WI38 (cell line): ENCODE results near the gene DCTPP1.
"Not testable (repeated sequence)": the region's sequence is repeated elsewhere in the genome, so short reads cannot be mapped to it uniquely, and the experiment has no call there.

ENCODE experiments used
- H3K4me3 ChIP-seq: 2 replicates; pipeline ENCODE4 v1.5.1; 2011; ENCODE audit warnings: low read depth, mild to moderate bottlenecking, control low read depth, low read length
- TF ChIP-seq, protein P1 (sequence below): IDR thresholded peaks from 2 replicates; pipeline ENCODE4 v1.5.1; 2012; ENCODE audit warnings: low read depth, mild to moderate bottlenecking, control low read depth, low read length

DCTPP1 gene

DNA sequence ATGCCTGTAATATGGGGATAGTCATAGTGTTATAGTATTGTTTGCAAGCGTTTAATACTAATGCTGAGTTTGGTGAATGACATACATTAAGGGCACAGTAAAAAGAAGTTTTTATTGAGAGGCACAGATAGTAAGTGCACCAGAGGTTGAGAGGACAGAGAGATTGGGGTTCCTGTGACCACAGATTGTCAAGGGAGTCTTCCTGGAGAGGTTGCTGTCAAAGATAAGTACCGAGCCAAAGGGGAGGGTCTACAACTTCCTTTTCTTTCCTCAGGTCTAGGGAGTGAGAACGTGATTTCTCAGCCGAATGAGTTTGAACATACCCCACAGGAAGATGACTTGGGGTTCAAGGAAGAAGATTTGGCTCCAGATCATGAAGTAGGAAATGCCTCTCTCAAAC is 32.8 kb downstream of the DCTPP1 start:
- TF ChIP-seq, protein P1, sequence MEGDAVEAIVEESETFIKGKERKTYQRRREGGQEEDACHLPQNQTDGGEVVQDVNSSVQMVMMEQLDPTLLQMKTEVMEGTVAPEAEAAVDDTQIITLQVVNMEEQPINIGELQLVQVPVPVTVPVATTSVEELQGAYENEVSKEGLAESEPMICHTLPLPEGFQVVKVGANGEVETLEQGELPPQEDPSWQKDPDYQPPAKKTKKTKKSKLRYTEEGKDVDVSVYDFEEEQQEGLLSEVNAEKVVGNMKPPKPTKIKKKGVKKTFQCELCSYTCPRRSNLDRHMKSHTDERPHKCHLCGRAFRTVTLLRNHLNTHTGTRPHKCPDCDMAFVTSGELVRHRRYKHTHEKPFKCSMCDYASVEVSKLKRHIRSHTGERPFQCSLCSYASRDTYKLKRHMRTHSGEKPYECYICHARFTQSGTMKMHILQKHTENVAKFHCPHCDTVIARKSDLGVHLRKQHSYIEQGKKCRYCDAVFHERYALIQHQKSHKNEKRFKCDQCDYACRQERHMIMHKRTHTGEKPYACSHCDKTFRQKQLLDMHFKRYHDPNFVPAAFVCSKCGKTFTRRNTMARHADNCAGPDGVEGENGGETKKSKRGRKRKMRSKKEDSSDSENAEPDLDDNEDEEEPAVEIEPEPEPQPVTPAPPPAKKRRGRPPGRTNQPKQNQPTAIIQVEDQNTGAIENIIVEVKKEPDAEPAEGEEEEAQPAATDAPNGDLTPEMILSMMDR: no peak
- no peak overlapping the region for H3K4me3 ChIP-seq

DNA sequence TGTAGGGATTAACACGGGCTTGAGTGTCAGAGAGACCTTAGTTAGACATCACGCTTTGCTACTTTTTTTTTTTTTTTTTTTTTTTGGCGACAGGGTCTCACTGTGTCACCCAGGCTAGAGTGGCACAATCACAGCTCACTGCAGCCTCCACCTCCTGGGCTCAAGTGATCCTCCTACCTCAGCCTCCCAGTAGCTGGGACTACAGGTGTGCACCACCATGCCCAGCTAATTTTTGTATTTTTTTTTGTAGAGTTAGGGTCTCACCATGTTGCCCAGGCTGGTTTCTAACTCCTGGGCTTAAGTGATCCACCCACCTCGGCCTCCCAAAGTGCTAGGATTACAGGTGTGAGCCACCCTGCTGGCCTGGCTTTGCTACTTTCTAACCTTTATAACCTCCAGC is 33.2 kb downstream of the DCTPP1 start:
- H3K4me3 ChIP-seq: not testable (repeated sequence)

DNA sequence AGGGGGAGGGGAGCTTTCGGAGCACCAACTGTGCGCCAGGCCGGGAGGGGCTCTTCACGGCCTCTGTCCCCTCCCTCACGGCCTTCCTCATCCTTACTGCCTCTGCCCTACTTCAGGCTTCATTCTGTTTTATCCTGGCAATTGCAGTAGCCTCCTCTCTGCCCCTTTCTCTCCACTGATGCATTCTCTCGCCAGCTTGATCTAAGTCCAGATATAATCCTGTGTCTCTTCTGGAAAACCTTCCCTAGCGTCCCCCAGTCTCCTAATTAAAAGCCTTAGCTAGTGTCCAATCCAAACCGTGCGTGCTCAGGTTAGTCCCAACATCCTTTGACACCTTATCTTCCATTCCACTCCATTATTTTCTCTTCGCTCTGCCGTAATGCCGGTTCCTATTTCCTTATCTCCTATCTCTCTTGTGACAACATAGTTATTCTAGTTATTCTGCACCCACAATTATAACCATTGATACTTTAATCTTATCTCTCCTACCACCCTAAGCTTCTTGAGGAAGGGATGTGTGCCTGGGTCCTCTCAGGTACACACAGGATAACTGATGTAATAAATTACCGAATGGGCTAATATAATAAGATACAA is 33.7 kb downstream of the DCTPP1 start:
- TF ChIP-seq, protein P1: no peak
- H3K4me3 ChIP-seq: peak overlapping the region; percentile 83

DNA sequence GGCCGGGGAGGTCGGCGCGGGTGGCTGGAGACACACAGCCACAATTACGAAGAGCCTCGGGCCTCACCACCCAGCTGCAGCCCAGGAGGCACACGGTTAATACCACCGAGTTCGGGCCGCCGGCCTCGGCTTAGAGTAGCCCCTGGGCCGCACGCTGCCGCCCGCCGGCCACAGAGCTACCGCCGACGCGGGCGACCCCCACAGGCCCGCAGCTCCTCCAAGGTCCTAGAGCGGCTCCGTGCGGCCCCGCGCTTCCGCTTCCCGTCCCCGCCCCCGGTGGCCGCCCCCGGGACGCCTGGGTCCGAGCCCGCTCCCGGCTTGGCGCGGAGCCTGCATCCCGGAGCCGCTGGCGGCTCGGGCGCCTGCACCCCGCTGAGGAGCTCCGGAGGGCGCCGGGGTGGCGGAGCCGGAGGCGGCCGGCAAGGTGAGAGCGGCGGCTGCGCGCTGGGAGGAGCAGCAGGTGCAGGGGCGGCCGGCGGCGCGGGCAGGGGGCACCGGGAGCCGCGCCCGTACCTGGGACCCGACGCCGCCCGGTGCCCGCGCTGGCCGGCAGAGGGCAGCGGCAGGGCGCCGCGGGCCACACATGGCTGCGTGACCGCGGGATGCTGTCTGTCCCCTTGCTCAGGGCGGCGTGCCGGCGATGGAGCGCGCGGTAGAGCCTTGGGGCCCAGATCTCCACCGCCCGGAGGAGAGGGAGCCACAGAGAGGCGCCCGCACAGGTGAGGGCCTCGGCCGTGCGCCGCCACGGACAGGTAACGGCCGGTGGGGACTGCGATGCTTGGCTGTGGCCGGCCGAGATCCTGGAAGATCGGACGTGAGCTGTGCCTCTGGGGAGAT is 34.5 kb downstream of the DCTPP1 start, which contains the start of gene ZNF48:
Gene ZNF48, plus strand, starts transcription at position 266 of the 837 bp plus-strand sequence. Its CDS starts 375 bp downstream, at position 641.
- TF ChIP-seq, protein P1: no peak
- H3K4me3 ChIP-seq: peak within 1 kb of the TSS; percentile 83

DNA sequence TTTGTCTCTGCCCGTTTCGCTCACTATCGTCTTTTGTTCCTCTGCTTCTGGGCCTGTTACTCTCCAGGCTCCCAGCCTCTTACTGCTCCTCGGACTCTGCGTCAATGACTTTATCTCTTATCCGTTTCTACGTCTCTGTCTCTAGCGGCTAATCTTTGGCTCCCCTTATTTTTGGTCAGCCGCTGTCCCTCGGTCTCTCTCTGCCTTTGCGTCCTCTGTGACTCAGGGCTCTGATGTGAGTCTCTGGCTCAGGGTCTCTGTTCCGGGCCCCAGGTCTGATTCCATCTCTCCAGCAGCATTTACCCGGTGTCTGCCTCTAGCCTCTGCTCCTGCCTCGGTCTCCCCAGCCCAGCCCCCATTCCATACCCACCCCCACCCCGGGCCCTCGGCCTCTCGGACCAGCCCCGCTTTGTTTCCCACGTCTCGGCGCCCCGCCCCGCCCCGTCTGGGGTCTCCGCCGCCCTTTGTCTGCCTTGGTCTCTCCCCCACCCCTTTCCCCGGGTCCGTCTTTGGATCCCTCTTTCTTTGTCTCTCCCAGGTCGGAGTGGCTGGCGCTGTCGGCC is 35.2 kb downstream of the DCTPP1 start:
- TF ChIP-seq, protein P1: no peak
- peak overlapping the region; percentile 83 for H3K4me3 ChIP-seq

DNA sequence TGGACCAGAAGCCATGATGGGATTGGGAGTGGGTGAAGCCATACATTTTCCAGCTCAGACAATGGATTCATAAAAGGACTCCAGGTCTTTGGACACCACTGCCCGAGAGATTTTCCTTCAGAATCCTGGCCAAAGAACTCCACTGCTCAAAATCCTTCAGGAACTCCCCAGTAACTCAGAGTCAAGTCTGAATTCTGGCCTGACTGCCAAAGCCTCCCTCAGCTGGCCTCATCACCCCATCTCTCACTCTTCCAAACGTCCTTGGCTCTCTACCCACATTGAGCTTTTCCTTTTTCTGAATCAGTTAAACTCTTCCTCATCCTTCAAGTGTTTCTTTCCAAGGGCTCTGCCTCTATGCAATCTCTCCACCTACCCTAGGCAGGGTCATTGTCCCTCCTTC is 46.3 kb downstream of the DCTPP1 start:
- no peak overlapping the region for H3K4me3 ChIP-seq

DNA sequence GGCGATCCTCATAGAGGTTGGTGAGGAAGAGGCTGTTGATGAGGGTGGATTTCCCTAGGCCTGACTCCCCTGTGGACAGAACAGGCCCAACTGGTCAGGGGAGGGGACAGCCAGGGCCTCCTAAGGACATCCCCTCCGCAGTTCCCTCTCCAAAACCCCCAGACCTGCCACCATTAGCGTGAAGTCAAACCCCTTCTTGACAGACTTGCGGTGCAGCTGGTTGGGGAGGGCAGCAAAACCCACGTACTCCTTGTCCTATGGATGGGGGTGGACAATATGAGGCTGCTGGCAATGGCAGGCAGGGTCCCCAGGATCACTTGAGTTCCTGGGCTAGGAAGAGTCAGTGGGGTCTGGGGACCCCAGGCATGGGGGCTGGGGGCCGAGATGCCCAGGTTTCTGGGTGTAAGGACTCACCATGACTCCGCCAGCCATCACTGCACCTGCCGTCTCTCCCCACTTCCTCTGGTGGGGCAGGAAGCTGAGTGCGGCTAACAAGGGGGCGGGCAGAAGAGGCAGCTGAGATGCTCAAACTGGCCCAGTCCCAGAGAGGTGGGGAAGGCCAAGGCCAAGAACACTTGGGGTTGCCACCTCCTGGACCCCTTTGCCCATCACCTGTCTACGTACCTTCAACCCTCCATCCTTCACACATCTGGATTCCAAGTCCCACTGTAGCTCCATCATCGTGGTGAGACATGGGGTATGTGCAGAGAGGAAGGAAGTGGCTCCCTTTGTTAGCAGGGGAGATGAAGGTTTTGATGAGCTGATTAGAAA is 47.5 kb downstream of the DCTPP1 start, which contains the start of gene SEPTIN1:
Gene SEPTIN1, minus strand, starts transcription at position 451 of the 771 bp plus-strand sequence. Its CDS starts 19 bp downstream, at position 432.
- H3K4me3 ChIP-seq: no peak within 1 kb of the TSS
- TF ChIP-seq, protein P1: no peak

More for the DNA sequence above, 46.3 kb downstream of the DCTPP1 start:
- TF ChIP-seq, protein P1: no peak
